GM19351 (cell line): ENCODE measurements around the gene MAPK1.

Source experiments
- ATAC-seq: cut with Tn5 transposase; IDR thresholded peaks from one replicate; pipeline ENCODE4 v1.9.1; 2021; ENCODE audit warnings: mild to moderate bottlenecking, moderate library complexity; ENCODE audit not compliant: unreplicated experiment

The MAPK1 gene

GRCh38 chr22:21709688-21710087, 157.8 kb downstream of the MAPK1 start:
- ATAC-seq: no peak

GRCh38 chr22:21708960-21709359, 158.5 kb downstream of the MAPK1 start:
- no peak for ATAC-seq

- ATAC-seq: no peak
Measured at GRCh38 chr22:21707677-21708076, 159.8 kb downstream of the MAPK1 start.
